SK-N-SH treated with all-trans-retinoic acid at 6 μM for 48 hours (cell line): ENCODE measurements around the gene LRBA.

Source experiments
- CREB5 ChIP-seq: fragments of 250-450 bp; sonication (Bioruptor Pico); IDR thresholded peaks from 2 replicates; pipeline ENCODE4 v1.5.1; 2020; ENCODE audit warnings: low read depth, mild to moderate bottlenecking, moderate library complexity
- ISL1 ChIP-seq: fragments of 250-450 bp; sonication (Bioruptor Pico); IDR thresholded peaks from 2 replicates; pipeline ENCODE4 v2.1.2; 2022; ENCODE audit warnings: mild to moderate bottlenecking, moderate library complexity
- OSR1 ChIP-seq: fragments of 250-450 bp; sonication (Bioruptor Pico); IDR thresholded peaks from 2 replicates; pipeline ENCODE4 v1.8.0; 2022; ENCODE audit warnings: moderate library complexity, mild to moderate bottlenecking, inconsistent platforms
- POU6F1 ChIP-seq: fragments of 250-450 bp; sonication (Bioruptor Pico); IDR thresholded peaks from 2 replicates; pipeline ENCODE4 v1.8.0; 2021; ENCODE audit warnings: low read depth, mild to moderate bottlenecking, moderate library complexity, borderline replicate concordance
- TCF4 ChIP-seq: fragments of 250-450 bp; sonication (Bioruptor Pico); IDR thresholded peaks from 2 replicates; pipeline ENCODE4 v1.8.0; 2021; ENCODE audit warnings: mild to moderate bottlenecking, moderate library complexity, borderline replicate concordance
- TOX ChIP-seq: fragments of 250-450 bp; sonication (Bioruptor Pico); IDR thresholded peaks from 2 replicates; pipeline ENCODE4 v1.8.0; 2021; ENCODE audit warnings: mild to moderate bottlenecking, moderate library complexity, borderline replicate concordance
- ZC3H10 ChIP-seq: fragments of 250-450 bp; sonication (Bioruptor Pico); IDR thresholded peaks from 2 replicates; pipeline ENCODE4 v1.5.1; 2021; ENCODE audit warnings: mild to moderate bottlenecking, moderate library complexity
- ZFP3 ChIP-seq: fragments of 250-450 bp; sonication (Bioruptor Pico); IDR thresholded peaks from 2 replicates; pipeline ENCODE4 v1.5.0; 2020; ENCODE audit warnings: mild to moderate bottlenecking, moderate library complexity
- ZNF70 ChIP-seq: fragments of 450-650 bp; formaldehyde crosslinking; IDR thresholded peaks from 2 replicates; pipeline ENCODE4 v1.5.0; 2020; ENCODE audit warnings: mild to moderate bottlenecking, moderate library complexity

GRCh38 chr4:150318971-150319370, 696.1 kb downstream of the LRBA start:
- TF ChIP-seq ISL1 (no peak), TCF4 (CRISPR knock-in tag) (no peak), ZFP3 (CRISPR knock-in tag) (no peak), ZNF70 (CRISPR knock-in tag) (no peak), ZC3H10 (no peak), TOX (CRISPR knock-in tag) (no peak), CREB5 (CRISPR knock-in tag) (no peak), POU6F1 (CRISPR knock-in tag) (no peak), OSR1 (CRISPR knock-in tag) (no peak)
